ENCODE results near the gene KLKB1. TPM values are rescaled to one million over a fixed set of nuclear protein-coding genes. Genes with fewer than 3 reads are reported as not detected.

Gene KLKB1
- total RNA-seq, 1 experiment from 2014 or later = 0.10 TPM

DNA sequence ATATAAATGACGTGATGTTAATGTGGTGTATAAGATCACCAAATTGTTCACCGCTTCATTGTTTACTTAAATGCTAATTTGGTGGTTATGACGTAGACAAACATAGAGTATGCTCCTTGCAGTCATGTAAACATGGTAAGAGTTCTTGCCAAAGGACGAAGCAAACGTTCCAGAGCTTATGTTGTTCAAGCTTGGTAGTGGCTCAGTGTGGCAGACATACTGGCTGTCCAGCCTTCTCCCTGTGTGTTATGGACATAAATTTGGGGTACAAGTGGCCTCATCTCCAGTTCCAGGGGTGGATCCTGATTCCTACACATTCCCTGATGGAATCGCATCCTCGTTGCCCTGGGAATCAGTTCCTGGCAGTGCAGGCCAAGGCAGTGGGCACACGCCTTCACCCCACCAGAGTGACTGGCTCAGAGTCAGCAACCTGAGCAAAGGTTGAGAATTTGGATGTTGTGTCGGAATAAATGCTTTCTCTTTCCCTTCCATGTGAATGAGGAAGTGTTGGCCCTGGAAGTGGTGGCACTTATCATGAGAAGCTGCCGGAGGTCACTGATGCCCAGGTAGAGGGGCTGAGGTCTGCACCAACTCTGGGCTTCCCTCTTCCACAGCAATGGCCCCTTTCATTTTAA lies 64.1 kb downstream of the KLKB1 start:
- TF ChIP-seq EZH2 (IDR thresholded peaks at IDR 0.05) (no peak), SIN3A (IDR thresholded peaks at IDR 0.05; ENCODE audit: low read depth) (no peak)
- no peak overlapping the region for H3K27ac ChIP-seq (ENCODE audit: low read depth, low read length)
- POLR2A ChIA-PET = no interaction called here
- H3K27me3 ChIP-seq (ENCODE audit: insufficient read depth, low read length) = no peaks in the 10 kb centered on the region
- H2AFZ ChIP-seq (ENCODE audit: low read depth, low read length, poor library complexity, severe bottlenecking) = no peak overlapping the region
- no peak overlapping the region for H3K4me2 ChIP-seq (ENCODE audit: low read length)
- H3K4me1 ChIP-seq (ENCODE audit: control insufficient read depth in 1 of 2, insufficient read depth in 2 of 2, low read length in 2 of 2) = no peaks in the 10 kb centered on the region
- no TSS peak for BruUV-seq (replicated peaks)
- no peaks in the 10 kb centered on the region for H3K36me3 ChIP-seq (ENCODE audit: control insufficient read depth in 1 of 2, insufficient read depth in 2 of 2, low read length in 2 of 2)
- H3K9me3 ChIP-seq (ENCODE audit: control insufficient read depth in 1 of 2, insufficient read depth in 1 of 2, low read depth in 1 of 2, low read length in 2 of 2) = no peaks in the 10 kb centered on the region
- intact Hi-C loops (cut with micrococcal nuclease) = loop anchor here (10.0 kb wide), 1 partner anchor 263 kb away; the partner anchor contains the start of gene MTNR1A
- no peaks in the 10 kb centered on the region for H3K79me2 ChIP-seq (ENCODE audit: insufficient read depth, low read length)
- ATAC-seq (no peak), DNase-seq (ENCODE audit: low read depth, low spot score) (no peak)
- H3K9me2 ChIP-seq (ENCODE audit: insufficient read depth) = no peaks in the 10 kb centered on the region
- CTCF ChIA-PET = no interaction called here
- no peak overlapping the region for H3K9ac ChIP-seq (ENCODE audit: low read length)
- H4K20me1 ChIP-seq (ENCODE audit: insufficient read depth) = no peaks in the 10 kb centered on the region
- RAD21 ChIA-PET (ENCODE audit: low non-redundant PET in 1 of 2, low total read pairs in 2 of 2, uncharacterized antibody in 2 of 2, unreplicated experiment in 2 of 2) = no interaction called here
- no peak overlapping the region for H3K4me3 ChIP-seq (replicated peaks in 1 of 2; ENCODE audit: low read depth in 1 of 2, low read length in 2 of 2)

DNA sequence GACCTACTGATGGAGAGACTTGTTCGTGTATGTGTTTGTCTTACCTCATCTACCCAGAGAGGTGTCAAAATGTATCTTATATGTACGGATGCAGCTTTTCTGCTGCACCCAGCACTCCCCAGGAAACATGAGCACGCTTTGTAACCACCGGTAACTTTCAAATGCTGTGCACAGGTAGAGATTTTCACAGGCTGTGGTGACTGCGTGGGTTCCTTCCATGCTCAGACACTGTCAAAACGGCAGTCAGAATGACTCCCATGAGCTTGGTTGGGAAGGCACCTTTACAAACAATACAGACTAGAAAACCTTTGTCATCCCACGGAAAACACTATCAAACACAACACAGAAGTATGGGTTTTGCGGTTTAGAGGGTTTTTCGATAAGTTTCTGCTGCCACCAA lies 66.9 kb downstream of the KLKB1 start:
- no peak overlapping the region for H3K27ac ChIP-seq (ENCODE audit: low read depth, low read length)
- no peak overlapping the region for H3K4me3 ChIP-seq (replicated peaks in 1 of 2; ENCODE audit: low read depth in 1 of 2, low read length in 2 of 2)
- no peaks in the 10 kb centered on the region for H3K9me2 ChIP-seq (ENCODE audit: insufficient read depth)
- ATAC-seq = no peak
- no peak for DNase-seq (ENCODE audit: low read depth, low spot score)
- no peak overlapping the region for H3K4me2 ChIP-seq (ENCODE audit: low read length)
- no peaks in the 10 kb centered on the region for H3K4me1 ChIP-seq (ENCODE audit: control insufficient read depth in 1 of 2, insufficient read depth in 2 of 2, low read length in 2 of 2)
- TF ChIP-seq RAD21 (IDR thresholded peaks at IDR 0.05; ENCODE audit: low read depth) (no peak), ZFX (IDR thresholded peaks at IDR 0.05) (no peak), CEBPB (IDR thresholded peaks at IDR 0.05; ENCODE audit: low read depth) (no peak), EZH2phosphoT487 (IDR thresholded peaks at IDR 0.05; ENCODE audit: borderline replicate concordance) (no peak), ZNF274 (IDR thresholded peaks at IDR 0.05; ENCODE audit: low read depth, low read length) (no peak), TCF7L2 (IDR thresholded peaks at IDR 0.05; ENCODE audit: borderline replicate concordance, extremely low read depth, insufficient read depth, insufficient read length) (no peak), POLR2AphosphoS5 (IDR thresholded peaks at IDR 0.05; ENCODE audit: low read depth, low read length) (no peak), YY1 (IDR thresholded peaks at IDR 0.05; ENCODE audit: extremely low read depth, insufficient replicate concordance, low read depth, low read length) (no peak), SP1 (IDR thresholded peaks at IDR 0.05; ENCODE audit: low read depth) (no peak)
- TF ChIP-seq, protein P1, sequence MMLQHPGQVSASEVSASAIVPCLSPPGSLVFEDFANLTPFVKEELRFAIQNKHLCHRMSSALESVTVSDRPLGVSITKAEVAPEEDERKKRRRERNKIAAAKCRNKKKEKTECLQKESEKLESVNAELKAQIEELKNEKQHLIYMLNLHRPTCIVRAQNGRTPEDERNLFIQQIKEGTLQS (IDR thresholded peaks at IDR 0.05) = no peak
- ChIA-PET RAD21 (ENCODE audit: low non-redundant PET in 1 of 2, low total read pairs in 2 of 2, uncharacterized antibody in 2 of 2, unreplicated experiment in 2 of 2) (no interaction called here), CTCF (no interaction called here), POLR2A (no interaction called here)
- no peaks in the 10 kb centered on the region for H4K20me1 ChIP-seq (ENCODE audit: insufficient read depth)
- no peak overlapping the region for H3K9ac ChIP-seq (ENCODE audit: low read length)
- no peaks in the 10 kb centered on the region for H3K9me3 ChIP-seq (ENCODE audit: control insufficient read depth in 1 of 2, insufficient read depth in 1 of 2, low read depth in 1 of 2, low read length in 2 of 2)
- H2AFZ ChIP-seq (ENCODE audit: low read depth, low read length, poor library complexity, severe bottlenecking) = no peak overlapping the region
- BruUV-seq (replicated peaks) = no TSS peak
- no peaks in the 10 kb centered on the region for H3K27me3 ChIP-seq (ENCODE audit: insufficient read depth, low read length)
- no peaks in the 10 kb centered on the region for H3K79me2 ChIP-seq (ENCODE audit: insufficient read depth, low read length)
- intact Hi-C loops (cut with micrococcal nuclease) = loop anchor here (10.0 kb wide), 1 partner anchor 261 kb away; the partner anchor contains the start of gene MTNR1A
- no peaks in the 10 kb centered on the region for H3K36me3 ChIP-seq (ENCODE audit: control insufficient read depth in 1 of 2, insufficient read depth in 2 of 2, low read length in 2 of 2)

All from HCT116 (cell line).